H9 (cell line): ENCODE results near the gene UNC119. TPM values are rescaled to one million over a fixed set of nuclear protein-coding genes. Genes with fewer than 3 reads are reported as not detected.

Experiments used
- DNase-seq: peaks from one replicate; pipeline ENCODE4 v3.0.0-alpha.2; 2017
- H2AFZ ChIP-seq: one replicate; pipeline ENCODE4 v1.6.1; 2013; ENCODE audit warnings: mild to moderate bottlenecking, low read length, control low read depth, moderate library complexity
- H2AK5ac ChIP-seq: 2 replicates; pipeline ENCODE4 v1.6.1; 2013; ENCODE audit warnings: low read length, control low read depth, mixed read lengths; ENCODE audit not compliant: insufficient read length
- H2BK120ac ChIP-seq: one replicate; pipeline ENCODE4 v1.6.1; 2013; ENCODE audit warnings: low read depth, mild to moderate bottlenecking, low read length, control low read depth, inconsistent platforms; ENCODE audit not compliant: poor library complexity, severe bottlenecking
- H2BK12ac ChIP-seq: 2 replicates; pipeline ENCODE4 v1.6.1; 2013; ENCODE audit warnings: low read length, control low read depth, mixed read lengths, low read depth; ENCODE audit not compliant: insufficient read length
- H2BK15ac ChIP-seq: 2 replicates; pipeline ENCODE4 v1.6.1; 2013; ENCODE audit warnings: low read depth, low read length, control low read depth
- H2BK20ac ChIP-seq: one replicate; pipeline ENCODE4 v1.6.1; 2013; ENCODE audit warnings: low read depth, mild to moderate bottlenecking, low read length, control low read depth, inconsistent platforms; ENCODE audit not compliant: poor library complexity, severe bottlenecking
- H2BK5ac ChIP-seq: 2 replicates; pipeline ENCODE4 v1.6.1; 2013; ENCODE audit warnings: low read length, control low read depth, mixed read lengths; ENCODE audit not compliant: insufficient read length
- H3K14ac ChIP-seq: 2 replicates; pipeline ENCODE4 v1.6.1; 2013; ENCODE audit warnings: low read length, control low read depth; ENCODE audit not compliant: insufficient read depth
- H3K18ac ChIP-seq: 2 replicates; pipeline ENCODE4 v1.6.1; 2013; ENCODE audit warnings: low read depth, mild to moderate bottlenecking, mixed read lengths, low read length, control low read depth; ENCODE audit not compliant: insufficient read length
- H3K23ac ChIP-seq: 2 replicates; pipeline ENCODE4 v1.6.1; 2013; ENCODE audit warnings: low read length, control low read depth, mixed read lengths, low read depth; ENCODE audit not compliant: insufficient read length
- H3K23me2 ChIP-seq: 2 replicates; pipeline ENCODE4 v1.6.1; 2013; ENCODE audit warnings: low read depth, mild to moderate bottlenecking, mixed read lengths, low read length, control low read depth; ENCODE audit not compliant: insufficient read length, poor library complexity, severe bottlenecking
- H3K27ac ChIP-seq: 2 replicates; pipeline ENCODE4 v1.5.1; 2013; ENCODE audit warnings: low read length, control low read depth, mixed read lengths, low read depth; ENCODE audit not compliant: insufficient read length
- H3K27me3 ChIP-seq: 2 replicates; pipeline ENCODE4 v1.6.1; 2013; ENCODE audit warnings: low read length, control low read depth, inconsistent platforms; ENCODE audit not compliant: insufficient read depth
- H3K4ac ChIP-seq: 2 replicates; pipeline ENCODE4 v1.6.1; 2013; ENCODE audit warnings: low read depth, mild to moderate bottlenecking, control low read depth, inconsistent platforms, low read length, moderate library complexity
- H3K4me1 ChIP-seq: 2 replicates; pipeline ENCODE4 v1.6.1; 2013; ENCODE audit warnings: low read length, control low read depth, inconsistent platforms; ENCODE audit not compliant: insufficient read depth
- H3K4me2 ChIP-seq: 2 replicates; pipeline ENCODE4 v1.6.1; 2013; ENCODE audit warnings: low read length, control low read depth, mixed read lengths; ENCODE audit not compliant: insufficient read length, insufficient read depth
- H3K56ac ChIP-seq: 2 replicates; pipeline ENCODE4 v1.6.1; 2013; ENCODE audit warnings: low read depth, mild to moderate bottlenecking, mixed read lengths, low read length, control low read depth; ENCODE audit not compliant: insufficient read length
- H3K79me1 ChIP-seq: 2 replicates; pipeline ENCODE4 v1.6.1; 2013; ENCODE audit warnings: low read depth, mild to moderate bottlenecking, moderate library complexity, low read length, control low read depth, inconsistent platforms; ENCODE audit not compliant: insufficient read depth, poor library complexity, severe bottlenecking
- H3K79me2 ChIP-seq: 2 replicates; pipeline ENCODE4 v1.6.1; 2013; ENCODE audit warnings: low read length, control low read depth, inconsistent platforms; ENCODE audit not compliant: insufficient read depth
- H3K9ac ChIP-seq: 2 replicates; pipeline ENCODE4 v1.6.1; 2013; ENCODE audit warnings: low read length, control low read depth, mixed read lengths; ENCODE audit not compliant: insufficient read length; ENCODE audit errors: extremely low read depth
- H3K9me3 ChIP-seq: one replicate; pipeline ENCODE4 v1.6.1; 2013; ENCODE audit warnings: low read depth, low read length, inconsistent platforms; ENCODE audit not compliant: control insufficient read depth
- H3T11ph ChIP-seq: one replicate; pipeline ENCODE4 v1.6.1; 2013; ENCODE audit warnings: mild to moderate bottlenecking, low read length, control low read depth, inconsistent platforms
- H4K20me1 ChIP-seq: one replicate; pipeline ENCODE4 v1.6.1; 2013; ENCODE audit not compliant: control insufficient read depth, insufficient read length, insufficient read depth
- H4K5ac ChIP-seq: 2 replicates; pipeline ENCODE4 v1.6.1; 2013; ENCODE audit warnings: low read depth, mild to moderate bottlenecking, mixed read lengths, low read length, control low read depth; ENCODE audit not compliant: insufficient read length
- H4K8ac ChIP-seq: replicated peaks from 2 replicates; pipeline ENCODE4 v1.6.1; 2013; ENCODE audit warnings: low read length, control low read depth, mixed read lengths, low read depth; ENCODE audit not compliant: insufficient read length
- H4K91ac ChIP-seq: 2 replicates; pipeline ENCODE4 v1.6.1; 2013; ENCODE audit warnings: low read depth, mild to moderate bottlenecking, moderate library complexity, mixed read lengths, low read length, control low read depth; ENCODE audit not compliant: insufficient read length
- H3K27ac Mint-ChIP-seq, 3 experiments: 2 replicates in 2 of 3; 3 replicates in 1 of 3; pipeline ENCODE4 v1.8.0; 2020 to 2021; ENCODE audit warnings: mixed read lengths in 3 of 3, mild to moderate bottlenecking in 1 of 3, moderate library complexity in 1 of 3
- H3K27me3 Mint-ChIP-seq: 2 replicates; pipeline ENCODE4 v1.8.0; 2021; ENCODE audit warnings: low read depth, mild to moderate bottlenecking, moderate library complexity, mixed read lengths
- H3K36me3 Mint-ChIP-seq, 3 experiments: 2 replicates in 2 of 3; 3 replicates in 1 of 3; pipeline ENCODE4 v1.8.0; 2020 to 2021; ENCODE audit warnings: low read depth in 3 of 3, mixed read lengths in 3 of 3; ENCODE audit not compliant: insufficient read depth in 1 of 3
- H3K4me1 Mint-ChIP-seq, 2 experiments: 2 replicates each; pipeline ENCODE4 v1.8.0; 2020; ENCODE audit warnings: mixed read lengths in 2 of 2
- H3K4me3 Mint-ChIP-seq, 2 experiments: 2 replicates in 1 of 2; 3 replicates in 1 of 2; pipeline ENCODE4 v1.8.0; 2020 to 2021; ENCODE audit warnings: mild to moderate bottlenecking in 2 of 2, mixed read lengths in 2 of 2, moderate library complexity in 1 of 2
- H3K9me3 Mint-ChIP-seq, 2 experiments: 2 replicates in 1 of 2; 3 replicates in 1 of 2; pipeline ENCODE4 v1.8.0; 2020; ENCODE audit warnings: mild to moderate bottlenecking in 2 of 2, mixed read lengths in 2 of 2, moderate library complexity in 1 of 2
- CTCF ChIP-seq: fragments of 200-600 bp; sonication (generic); conservative IDR thresholded peaks from 3 replicates; pipeline ENCODE4 v1.8.0; 2021; ENCODE audit warnings: antibody characterized with exemption, mild to moderate bottlenecking
- WGBS: extraction: QIAGEN DNeasy Blood & Tissue Kit; methylation state at CpG from one replicate; pipeline ENCODE4 v1.1.7; 2013; ENCODE audit warnings: missing lambda C conversion rate, low lambda C conversion rate, mixed read lengths; ENCODE audit not compliant: insufficient read length; ENCODE audit errors: extremely low coverage; 5-methylcytosine and 5-hydroxymethylcytosine counted together
- total RNA-seq: library from RNA; stranded (reverse); gene quantifications from 2 replicates; pipeline ENCODE4 v1.2.1, GENCODE V29; 2021

The UNC119 gene
- total RNA-seq, 1 experiment from 2014 or later, result 36.9 TPM

DNA sequence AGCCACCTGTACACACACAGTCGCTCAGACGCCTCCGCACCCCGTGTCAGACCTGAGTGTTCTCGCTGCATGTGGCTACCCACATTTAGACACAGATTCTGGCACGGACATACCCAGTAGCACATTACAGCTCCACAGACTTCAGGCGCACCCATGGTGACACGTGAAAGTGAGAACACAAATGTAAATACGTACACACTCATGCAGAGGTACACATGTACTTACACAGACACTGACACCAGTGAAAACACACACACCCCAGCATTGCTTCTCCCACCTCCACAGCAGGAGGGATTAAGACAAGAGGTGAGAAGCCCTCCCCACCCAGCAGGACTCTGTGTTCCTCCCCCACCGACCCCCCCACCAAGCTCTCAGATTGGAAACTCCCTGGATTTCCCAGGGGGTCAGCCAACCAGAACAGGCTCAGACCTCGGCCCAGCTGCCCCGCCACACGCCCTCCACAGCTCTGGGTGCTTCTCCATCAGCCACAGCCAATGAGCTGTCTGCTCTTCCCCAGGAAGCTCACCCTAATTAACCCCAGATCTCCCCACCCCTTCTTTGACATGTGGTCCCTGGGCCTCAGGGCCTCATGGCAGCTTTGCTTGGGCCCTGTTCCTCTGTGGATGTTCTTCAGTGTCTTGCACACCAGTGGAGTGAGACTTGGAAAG lies 51.6 kb downstream of the UNC119 start:
- no peak for TF ChIP-seq CTCF
- Histone ChIP-seq H3K18ac (no peak overlapping the region), H3K23me2 (no peaks in the 10 kb centered on the region), H2BK15ac (no peak overlapping the region), H3K4me2 (no peak overlapping the region), H3K56ac (no peak overlapping the region), H3K27ac (no peak overlapping the region), H3K79me2 (no peaks in the 10 kb centered on the region), H2BK20ac (no peak overlapping the region), H3K4ac (no peak overlapping the region), H2BK120ac (no peak overlapping the region), H3K27me3 (no peaks in the 10 kb centered on the region), H2BK5ac (no peak overlapping the region), H2AFZ (no peak overlapping the region), H2BK12ac (no peak overlapping the region), H4K5ac (no peak overlapping the region), H3K9me3 (no peaks in the 10 kb centered on the region), H4K20me1 (no peaks in the 10 kb centered on the region), H3K14ac (no peak overlapping the region), H4K8ac (no peak overlapping the region), H4K91ac (no peak overlapping the region), H3T11ph (no peak overlapping the region), H3K79me1 (no peaks in the 10 kb centered on the region), H3K9ac (no peak overlapping the region), H3K23ac (no peak overlapping the region), H3K4me1 (peaks cover 2% of the 10 kb centered on the region; the same call in 1 of the 2 replicates), H2AK5ac (no peak overlapping the region)
- no peak overlapping the region for H3K4me3 Mint-ChIP-seq
- H3K36me3 Mint-ChIP-seq, result no peaks in the 10 kb centered on the region; a peak in 1 of 7 replicates
- no CpG with 5 or more reads among the region's 13 CpGs for WGBS
- peak overlapping the region; percentile 3 to 66 (median 34); a peak in 4 of 7 replicates for H3K27ac Mint-ChIP-seq
- peaks cover 17 to 40% of the 10 kb centered on the region in 2 experiments for H3K4me1 Mint-ChIP-seq
- no peak for DNase-seq
- H3K9me3 Mint-ChIP-seq, result no peaks in the 10 kb centered on the region
- peaks cover 6% of the 10 kb centered on the region; the same call in 1 of the 2 replicates for H3K27me3 Mint-ChIP-seq
